IgD-negative memory B cell (primary cell): ENCODE data around the gene COL12A1. TPM values are rescaled to one million over a fixed set of nuclear protein-coding genes. Genes with fewer than 3 reads are reported as not detected.

Experiments
- H3K27ac Mint-ChIP-seq, 3 donors: one replicate each; pipeline ENCODE4 v1.8.0; 2020 to 2022; ENCODE audit warnings: mild to moderate bottlenecking in 3 of 3, mixed read lengths in 3 of 3, moderate library complexity in 1 of 3
- H3K27me3 Mint-ChIP-seq: one replicate; pipeline ENCODE4 v1.8.0; 2021; ENCODE audit warnings: mixed read lengths
- H3K36me3 Mint-ChIP-seq: one replicate; pipeline ENCODE4 v1.8.0; 2020; ENCODE audit warnings: mild to moderate bottlenecking, mixed read lengths
- H3K4me1 Mint-ChIP-seq, 3 donors: one replicate each; pipeline ENCODE4 v1.8.0; 2020 to 2022; ENCODE audit warnings: mixed read lengths in 3 of 3, mild to moderate bottlenecking in 1 of 3
- H3K4me3 Mint-ChIP-seq, 4 donors: one replicate each; pipeline ENCODE4 v1.8.0; 2020 to 2022; ENCODE audit warnings: mild to moderate bottlenecking in 4 of 4, mixed read lengths in 4 of 4, moderate library complexity in 3 of 4
- H3K9me3 Mint-ChIP-seq, 3 donors: one replicate each; pipeline ENCODE4 v1.8.0; 2020 to 2021; ENCODE audit warnings: mixed read lengths in 3 of 3, mild to moderate bottlenecking in 1 of 3
- polyA plus RNA-seq: library from polyadenylated mRNA; unstranded; fragments of 300-500 nt; fragmentation: Illumina TruSeq; gene quantifications from one replicate; pipeline ENCODE4 v1.2.3, GENCODE V29; 2021

Gene COL12A1
- not detected for polyA plus RNA-seq

DNA sequence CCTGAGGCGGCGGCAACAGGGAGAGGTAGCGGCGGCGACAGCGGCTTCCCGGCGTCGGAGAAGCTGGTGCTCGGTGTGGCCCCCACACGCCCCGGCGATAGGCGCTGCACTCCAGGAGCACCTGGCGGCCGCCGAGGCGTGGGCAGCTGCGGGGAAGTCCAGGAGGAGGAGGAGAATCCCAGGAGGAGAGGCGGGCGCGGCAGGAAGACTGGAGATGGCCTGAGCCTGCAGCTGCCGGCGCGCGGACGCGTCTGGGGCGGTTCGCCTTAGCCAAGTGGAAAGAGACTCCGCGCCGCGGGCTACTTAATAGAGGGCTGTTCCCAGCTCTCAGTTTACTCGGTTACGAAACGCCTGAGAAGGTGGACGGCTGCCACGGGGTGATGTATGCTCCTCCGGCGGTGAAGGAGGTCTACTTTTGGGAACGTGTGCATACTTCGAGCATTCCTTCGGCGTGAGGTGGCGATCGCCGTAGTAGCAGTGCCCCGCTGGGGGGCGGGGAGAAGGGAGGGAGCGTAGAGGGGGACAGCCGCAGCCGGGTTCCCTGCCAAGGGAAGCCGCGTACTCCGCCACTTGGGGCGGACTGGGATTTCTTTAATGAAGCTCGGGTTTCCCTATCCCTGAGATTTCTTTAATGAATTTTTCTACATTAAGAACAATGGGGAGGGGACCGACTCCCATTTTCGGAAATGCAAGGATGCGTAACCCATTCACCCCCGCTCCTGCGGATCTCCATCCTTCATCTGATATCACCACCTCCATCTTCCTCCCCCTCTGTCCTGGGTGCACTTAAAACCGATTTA is at the start of gene COL12A1:
TSS of gene COL12A1 (minus strand) at position 278 of the 800 bp plus-strand sequence. CDS start 3,261 bp downstream, outside the sequence.
- peaks cover 47 to 50% (median 49%) of the 10 kb centered on the region in 3 donors for H3K4me1 Mint-ChIP-seq
- H3K4me3 Mint-ChIP-seq = peak within 1 kb of the TSS; percentile 76 to 94 (median 84)
- H3K36me3 Mint-ChIP-seq = no peaks in the 10 kb centered on the region
- H3K27ac Mint-ChIP-seq = peak within 1 kb of the TSS in 2 of 3 donors; percentile 42 to 72
- H3K27me3 Mint-ChIP-seq = peaks cover 77% of the 10 kb centered on the region
- H3K9me3 Mint-ChIP-seq = peaks cover 0 to 1% (median 0%) of the 10 kb centered on the region in 3 donors

DNA sequence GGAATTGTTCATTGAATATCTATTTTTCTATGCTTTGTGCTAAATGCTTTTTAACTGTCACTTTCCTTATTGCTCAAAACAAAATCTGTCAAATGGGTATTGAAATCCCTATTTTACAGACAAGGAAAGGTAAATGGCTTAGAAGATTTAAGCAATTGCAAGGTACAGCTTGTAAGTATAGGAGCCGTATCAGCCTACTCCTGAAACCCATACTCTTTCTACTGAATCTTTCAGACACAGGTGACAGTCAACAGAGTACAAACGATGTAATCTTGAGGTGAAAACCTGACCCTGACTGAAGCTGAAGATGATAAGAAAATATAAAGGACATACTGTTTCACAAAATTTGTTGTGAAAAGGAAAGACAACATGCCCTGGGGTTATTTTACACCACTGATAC is 44.7 kb upstream of the COL12A1 start:
- peaks cover 0 to 3% (median under 1%) of the 10 kb centered on the region in 3 donors for H3K4me1 Mint-ChIP-seq
- peaks cover 1% of the 10 kb centered on the region for H3K36me3 Mint-ChIP-seq
- H3K4me3 Mint-ChIP-seq = no peak overlapping the region
- H3K27ac Mint-ChIP-seq = no peak overlapping the region
- H3K9me3 Mint-ChIP-seq = peaks cover 0 to 4% (median 0%) of the 10 kb centered on the region in 3 donors
- H3K27me3 Mint-ChIP-seq = peaks cover 6% of the 10 kb centered on the region

DNA sequence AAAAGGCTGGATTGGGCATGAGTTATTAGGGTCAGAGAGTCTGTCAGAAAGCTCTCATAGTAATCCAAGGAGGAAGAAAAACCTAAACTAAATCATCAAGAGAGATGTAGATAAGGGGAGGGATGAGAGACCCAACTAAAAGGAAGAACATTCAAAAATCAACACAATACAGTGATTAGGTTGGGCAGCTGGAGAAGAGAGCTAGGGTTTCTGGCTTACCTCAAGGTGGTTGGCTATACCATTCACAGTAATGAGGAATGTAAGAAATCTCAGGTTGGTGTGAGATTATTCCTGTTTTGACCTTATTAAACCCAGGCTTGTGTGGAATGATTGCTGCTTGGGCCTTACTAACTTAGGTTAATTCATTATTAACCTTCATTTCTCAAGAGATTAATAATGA is 44.0 kb upstream of the COL12A1 start:
- Mint-ChIP-seq H3K9me3 (peaks cover 0 to 4% (median 0%) of the 10 kb centered on the region in 3 donors), H3K27ac (no peak overlapping the region), H3K4me3 (no peak overlapping the region), H3K36me3 (peaks cover 3% of the 10 kb centered on the region), H3K27me3 (peaks cover 8% of the 10 kb centered on the region), H3K4me1 (peaks cover under 1 to 6% (median 2%) of the 10 kb centered on the region in 3 donors)

DNA sequence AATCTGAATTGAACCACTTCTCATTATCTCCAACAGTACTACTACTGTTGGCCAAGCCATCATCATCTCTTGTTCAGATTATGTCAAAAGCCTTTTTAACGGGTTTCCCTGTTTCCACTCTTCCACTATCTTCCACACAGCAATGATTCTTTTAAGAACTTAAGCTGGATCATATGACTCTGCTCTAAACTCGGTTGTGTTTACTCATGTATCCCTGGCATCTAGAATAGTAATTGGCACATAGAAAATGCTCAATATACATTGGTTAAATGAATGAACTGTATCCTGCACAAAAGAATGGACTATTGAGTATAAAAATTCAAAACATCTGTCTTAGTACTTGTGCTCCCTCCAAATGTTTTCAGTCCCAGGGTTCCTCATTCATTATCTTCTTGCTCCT is 40.5 kb upstream of the COL12A1 start:
- H3K4me3 Mint-ChIP-seq = peak overlapping the region in 1 of 4 donors; percentile 71
- H3K9me3 Mint-ChIP-seq = peaks cover 0 to 4% (median 0%) of the 10 kb centered on the region in 3 donors
- H3K27ac Mint-ChIP-seq = no peak overlapping the region
- peaks cover 3% of the 10 kb centered on the region for H3K36me3 Mint-ChIP-seq
- H3K27me3 Mint-ChIP-seq = peaks cover 8% of the 10 kb centered on the region
- H3K4me1 Mint-ChIP-seq = peaks cover 9 to 14% (median 14%) of the 10 kb centered on the region in 3 donors

DNA sequence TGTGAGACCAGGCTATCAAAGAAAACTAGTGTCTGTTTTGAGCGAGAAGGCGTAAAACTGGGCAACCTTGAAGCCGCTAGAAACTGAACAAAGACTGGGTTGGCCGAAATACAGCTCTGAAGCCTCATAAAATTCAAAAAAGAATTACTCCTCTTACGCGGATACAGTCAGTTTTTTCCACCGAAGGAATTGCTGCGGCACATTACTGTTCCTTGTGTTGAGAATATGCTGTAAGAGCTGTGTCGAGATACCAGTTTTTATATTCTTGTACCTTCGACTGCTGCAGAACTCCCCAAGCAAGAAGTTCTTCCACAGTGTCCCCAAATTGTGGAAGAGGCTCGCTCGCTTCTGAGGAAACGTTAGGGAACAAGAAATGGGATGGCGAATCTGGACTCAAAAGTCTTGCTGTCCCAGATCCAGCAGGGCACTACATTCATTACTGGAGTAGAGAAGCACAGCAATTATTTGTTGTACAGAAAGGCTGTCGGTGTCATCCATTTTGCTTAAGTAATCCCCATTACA is 38.3 kb upstream of the COL12A1 start:
- peaks cover 11 to 20% (median 20%) of the 10 kb centered on the region in 3 donors for H3K4me1 Mint-ChIP-seq
- peak overlapping the region; percentile 82 to 100 (median 98) for H3K27ac Mint-ChIP-seq
- peaks cover 0 to 4% (median 0%) of the 10 kb centered on the region in 3 donors for H3K9me3 Mint-ChIP-seq
- H3K4me3 Mint-ChIP-seq = peak overlapping the region; percentile 93 to 100 (median 98)
- peaks cover 5% of the 10 kb centered on the region for H3K36me3 Mint-ChIP-seq
- H3K27me3 Mint-ChIP-seq = peaks cover 8% of the 10 kb centered on the region

GRCh38 chr6:75243333-75244062 is 37.6 kb upstream of the COL12A1 start, which contains the start of gene COX7A2:
Gene COX7A2, minus strand, starts transcription at chr6:75243801. Its CDS starts 67 bp downstream, at chr6:75243734.
- Mint-ChIP-seq H3K27me3 (peaks cover 8% of the 10 kb centered on the region), H3K9me3 (peaks cover 0 to 4% (median 0%) of the 10 kb centered on the region in 3 donors), H3K4me3 (peak within 1 kb of the TSS; percentile 93 to 100 (median 98)), H3K27ac (peak within 1 kb of the TSS; percentile 82 to 100 (median 98)), H3K36me3 (peaks cover 5% of the 10 kb centered on the region), H3K4me1 (peaks cover 11 to 20% (median 20%) of the 10 kb centered on the region in 3 donors)

GRCh38 chr6:75236630-75237029 is 30.8 kb upstream of the COL12A1 start:
- no peaks in the 10 kb centered on the region for H3K9me3 Mint-ChIP-seq
- H3K27me3 Mint-ChIP-seq = no peaks in the 10 kb centered on the region
- no peak overlapping the region for H3K4me3 Mint-ChIP-seq
- H3K27ac Mint-ChIP-seq = no peak overlapping the region
- H3K4me1 Mint-ChIP-seq = peaks cover 3 to 7% (median 6%) of the 10 kb centered on the region in 3 donors
- peaks cover 2% of the 10 kb centered on the region for H3K36me3 Mint-ChIP-seq

- Mint-ChIP-seq H3K27me3 (no peaks in the 10 kb centered on the region), H3K4me1 (no peaks in the 10 kb centered on the region), H3K9me3 (no peaks in the 10 kb centered on the region), H3K4me3 (no peak overlapping the region), H3K36me3 (peaks cover 2% of the 10 kb centered on the region), H3K27ac (peak overlapping the region in 1 of 3 donors; percentile 21)
These were observed 29.4 kb upstream of the COL12A1 start for GRCh38 chr6:75235271-75235670.

GRCh38 chr6:75234126-75234865 is 28.4 kb upstream of the COL12A1 start:
- Mint-ChIP-seq H3K9me3 (no peaks in the 10 kb centered on the region), H3K36me3 (no peaks in the 10 kb centered on the region), H3K4me1 (no peaks in the 10 kb centered on the region), H3K4me3 (no peak overlapping the region), H3K27ac (no peak overlapping the region), H3K27me3 (no peaks in the 10 kb centered on the region)

GRCh38 chr6:75233092-75233615 is 27.3 kb upstream of the COL12A1 start:
- Mint-ChIP-seq H3K36me3 (no peaks in the 10 kb centered on the region), H3K27ac (no peak overlapping the region), H3K9me3 (no peaks in the 10 kb centered on the region), H3K4me1 (no peaks in the 10 kb centered on the region), H3K27me3 (no peaks in the 10 kb centered on the region), H3K4me3 (no peak overlapping the region)

GRCh38 chr6:75230484-75231325 is 24.9 kb upstream of the COL12A1 start:
- no peaks in the 10 kb centered on the region for H3K36me3 Mint-ChIP-seq
- no peaks in the 10 kb centered on the region for H3K9me3 Mint-ChIP-seq
- no peak overlapping the region for H3K27ac Mint-ChIP-seq
- no peaks in the 10 kb centered on the region for H3K4me1 Mint-ChIP-seq
- no peak overlapping the region for H3K4me3 Mint-ChIP-seq
- H3K27me3 Mint-ChIP-seq = peaks cover 4% of the 10 kb centered on the region

DNA sequence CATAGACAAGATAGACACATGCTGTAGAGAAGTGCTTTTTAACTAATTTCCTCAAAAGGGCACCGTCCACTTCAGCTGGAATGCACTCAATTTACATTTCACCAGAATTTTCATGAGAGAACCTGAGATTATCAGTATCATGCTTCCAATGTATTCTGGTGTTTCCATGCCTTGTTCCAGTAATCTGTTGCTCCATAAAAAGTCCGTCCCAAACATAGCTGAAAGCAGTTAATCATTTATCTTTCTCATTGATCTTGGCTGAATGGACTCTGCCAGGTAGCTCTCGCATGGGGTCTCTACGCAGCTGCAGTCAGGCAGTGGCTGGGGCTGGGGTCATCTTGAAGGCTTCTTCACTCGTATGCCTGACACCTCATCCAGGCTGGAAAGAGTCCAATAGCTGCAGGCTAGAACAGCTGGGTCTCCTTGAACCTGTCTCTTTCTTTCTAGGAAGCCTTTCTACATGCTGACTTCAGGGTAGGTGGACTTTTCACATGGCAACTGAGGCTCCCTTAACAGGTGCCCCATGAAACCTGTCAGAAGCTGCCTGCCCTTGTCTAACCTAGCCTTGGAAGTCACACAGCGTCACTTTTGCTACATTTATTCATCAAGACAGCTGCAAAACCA is 18.6 kb upstream of the COL12A1 start:
- Mint-ChIP-seq H3K36me3 (peaks cover 2% of the 10 kb centered on the region), H3K4me3 (no peak overlapping the region), H3K27me3 (peaks cover 17% of the 10 kb centered on the region), H3K4me1 (no peaks in the 10 kb centered on the region), H3K9me3 (no peaks in the 10 kb centered on the region), H3K27ac (no peak overlapping the region)

GRCh38 chr6:75223428-75223827 is 17.6 kb upstream of the COL12A1 start:
- H3K9me3 Mint-ChIP-seq = no peaks in the 10 kb centered on the region
- peaks cover 2% of the 10 kb centered on the region for H3K36me3 Mint-ChIP-seq
- H3K27me3 Mint-ChIP-seq = peaks cover 17% of the 10 kb centered on the region
- H3K4me3 Mint-ChIP-seq = no peak overlapping the region
- H3K27ac Mint-ChIP-seq = no peak overlapping the region
- H3K4me1 Mint-ChIP-seq = no peaks in the 10 kb centered on the region
